NB4 (cell line): Measurements from ENCODE around the gene CYB5R3.
"Not testable (repeated sequence)": the region's sequence is repeated elsewhere in the genome, so short reads cannot be mapped to it uniquely, and the experiment has no call there.

ENCODE experiments used
- POLR2A ChIP-seq: IDR thresholded peaks from 2 replicates; pipeline ENCODE4 v1.6.1; 2011; ENCODE audit warnings: mild to moderate bottlenecking; ENCODE audit not compliant: insufficient read length; ENCODE audit errors: extremely low read depth
- TF ChIP-seq, protein P1 (sequence below): IDR thresholded peaks from one replicate; pipeline ENCODE4 v1.5.1; 2012; ENCODE audit warnings: low read depth, low read length

DNA sequence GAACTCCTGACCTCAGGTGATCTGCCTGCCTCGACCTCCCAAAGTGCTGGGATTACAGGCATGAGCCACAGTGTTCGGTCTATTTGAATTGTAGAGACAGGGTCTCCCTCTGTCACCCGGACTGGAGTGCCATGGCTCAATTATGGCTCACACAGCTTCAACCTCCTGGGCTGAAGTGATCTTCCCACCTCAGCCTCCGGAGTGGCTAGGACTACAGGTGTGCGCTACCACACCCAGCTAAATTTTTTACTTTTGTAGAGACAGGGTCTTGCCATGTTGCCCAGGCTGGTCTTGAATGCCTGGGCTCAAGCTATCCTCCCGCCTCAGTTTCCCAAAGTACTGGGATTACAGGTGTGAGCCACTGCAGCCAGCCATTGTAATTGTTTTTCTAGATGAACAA, 81.2 kb downstream of the CYB5R3 start:
- not testable (repeated sequence) for TF ChIP-seq POLR2A
- TF ChIP-seq, protein P1, sequence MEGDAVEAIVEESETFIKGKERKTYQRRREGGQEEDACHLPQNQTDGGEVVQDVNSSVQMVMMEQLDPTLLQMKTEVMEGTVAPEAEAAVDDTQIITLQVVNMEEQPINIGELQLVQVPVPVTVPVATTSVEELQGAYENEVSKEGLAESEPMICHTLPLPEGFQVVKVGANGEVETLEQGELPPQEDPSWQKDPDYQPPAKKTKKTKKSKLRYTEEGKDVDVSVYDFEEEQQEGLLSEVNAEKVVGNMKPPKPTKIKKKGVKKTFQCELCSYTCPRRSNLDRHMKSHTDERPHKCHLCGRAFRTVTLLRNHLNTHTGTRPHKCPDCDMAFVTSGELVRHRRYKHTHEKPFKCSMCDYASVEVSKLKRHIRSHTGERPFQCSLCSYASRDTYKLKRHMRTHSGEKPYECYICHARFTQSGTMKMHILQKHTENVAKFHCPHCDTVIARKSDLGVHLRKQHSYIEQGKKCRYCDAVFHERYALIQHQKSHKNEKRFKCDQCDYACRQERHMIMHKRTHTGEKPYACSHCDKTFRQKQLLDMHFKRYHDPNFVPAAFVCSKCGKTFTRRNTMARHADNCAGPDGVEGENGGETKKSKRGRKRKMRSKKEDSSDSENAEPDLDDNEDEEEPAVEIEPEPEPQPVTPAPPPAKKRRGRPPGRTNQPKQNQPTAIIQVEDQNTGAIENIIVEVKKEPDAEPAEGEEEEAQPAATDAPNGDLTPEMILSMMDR, result not testable (repeated sequence)
